ENCODE results near the gene ASB7. TPM values are rescaled to one million over a fixed set of nuclear protein-coding genes. Genes with fewer than 3 reads are reported as not detected.
"Not testable (repeated sequence)": the region's sequence is repeated elsewhere in the genome, so short reads cannot be mapped to it uniquely, and the experiment has no call there.

The ASB7 gene
- polyA plus RNA-seq, 1 donor from 2014 or later = 16.5 TPM

GRCh38 chr15:100671858-100672543 lies 69.6 kb downstream of the ASB7 start:
- Histone ChIP-seq H3K9me2 (ENCODE audit: insufficient read depth, low read length) (no peaks in the 10 kb centered on the region), H3K27ac (ENCODE audit: low read length) (no peak overlapping the region), H3K4me2 (ENCODE audit: low read length) (no peak overlapping the region), H3K9ac (ENCODE audit: low read length) (no peak overlapping the region), H3K36me3 (ENCODE audit: insufficient read depth, low read length) (no peaks in the 10 kb centered on the region), H3K79me2 (replicated peaks; ENCODE audit: insufficient read depth, low read length) (no peaks in the 10 kb centered on the region), H3K4me3 (ENCODE audit: low read length) (no peak overlapping the region), H2AFZ (ENCODE audit: low read depth, low read length) (no peak overlapping the region), H3K9me3 (ENCODE audit: low read length) (no peaks in the 10 kb centered on the region), H4K20me1 (ENCODE audit: insufficient read depth) (no peaks in the 10 kb centered on the region), H3K27me3 (ENCODE audit: insufficient read depth, low read depth, low read length) (no peaks in the 10 kb centered on the region), H3F3A (ENCODE audit: insufficient read depth, low read length, poor library complexity, severe bottlenecking) (no peaks in the 10 kb centered on the region)
- TF ChIP-seq SMC3 (conservative IDR thresholded peaks at IDR 0.05; ENCODE audit: poor library complexity) (no peak), CTCF (IDR thresholded peaks at IDR 0.05; ENCODE audit: poor library complexity, severe bottlenecking) (peak; percentile 26)

- Histone ChIP-seq H4K20me1 (ENCODE audit: insufficient read depth) (no peaks in the 10 kb centered on the region), H3K4me3 (ENCODE audit: low read length) (no peak overlapping the region), H3K27me3 (ENCODE audit: insufficient read depth, low read depth, low read length) (no peaks in the 10 kb centered on the region), H3F3A (ENCODE audit: insufficient read depth, low read length, poor library complexity, severe bottlenecking) (no peaks in the 10 kb centered on the region), H3K9me2 (ENCODE audit: insufficient read depth, low read length) (no peaks in the 10 kb centered on the region), H3K36me3 (ENCODE audit: insufficient read depth, low read length) (no peaks in the 10 kb centered on the region), H2AFZ (ENCODE audit: low read depth, low read length) (no peak overlapping the region), H3K27ac (ENCODE audit: low read length) (no peak overlapping the region), H3K9me3 (ENCODE audit: low read length) (no peaks in the 10 kb centered on the region), H3K4me2 (ENCODE audit: low read length) (no peak overlapping the region), H3K9ac (ENCODE audit: low read length) (no peak overlapping the region), H3K79me2 (replicated peaks; ENCODE audit: insufficient read depth, low read length) (no peaks in the 10 kb centered on the region)
- TF ChIP-seq EZH2 (IDR thresholded peaks at IDR 0.05; ENCODE audit: borderline replicate concordance, insufficient read depth, low read length, poor library complexity, severe bottlenecking) (no peak), POLR2AphosphoS5 (IDR thresholded peaks at IDR 0.05) (no peak), MXI1 (conservative IDR thresholded peaks at IDR 0.05; ENCODE audit: poor library complexity, severe bottlenecking) (no peak), RAD21 (conservative IDR thresholded peaks at IDR 0.05) (no peak), EP300 (conservative IDR thresholded peaks at IDR 0.05; ENCODE audit: poor library complexity, severe bottlenecking) (no peak), TAF1 (IDR thresholded peaks at IDR 0.05; ENCODE audit: low read depth) (no peak), SMC3 (conservative IDR thresholded peaks at IDR 0.05; ENCODE audit: poor library complexity) (no peak), CTCF (IDR thresholded peaks at IDR 0.05; ENCODE audit: poor library complexity, severe bottlenecking) (no peak), REST (IDR thresholded peaks at IDR 0.05; ENCODE audit: borderline replicate concordance) (no peak)
These were observed 70.6 kb downstream of the ASB7 start for GRCh38 chr15:100672959-100673358.

GRCh38 chr15:100679151-100679550 lies 76.8 kb downstream of the ASB7 start:
- not testable (repeated sequence) for H3K9me3 ChIP-seq (ENCODE audit: low read length); H3K36me3 ChIP-seq (ENCODE audit: insufficient read depth, low read length); H3K27me3 ChIP-seq (ENCODE audit: insufficient read depth, low read depth, low read length); H2AFZ ChIP-seq (ENCODE audit: low read depth, low read length); H3K4me2 ChIP-seq (ENCODE audit: low read length); H3K79me2 ChIP-seq (replicated peaks; ENCODE audit: insufficient read depth, low read length); H3K9me2 ChIP-seq (ENCODE audit: insufficient read depth, low read length); H3F3A ChIP-seq (ENCODE audit: insufficient read depth, low read length, poor library complexity, severe bottlenecking); H3K4me3 ChIP-seq (ENCODE audit: low read length); H3K27ac ChIP-seq (ENCODE audit: low read length); H4K20me1 ChIP-seq (ENCODE audit: insufficient read depth); H3K9ac ChIP-seq (ENCODE audit: low read length)

Data from neural cell (in vitro differentiated cells).